SW480 (cell line): Measurements from ENCODE around the gene PRR29.
"Not testable (repeated sequence)": the region's sequence is repeated elsewhere in the genome, so short reads cannot be mapped to it uniquely, and the experiment has no call there.

Source experiments
- DNase-seq: peaks from one replicate; pipeline ENCODE4 v3.0.0-alpha.2; 2016; ENCODE audit warnings: low spot score

PRR29 gene

GRCh38 chr17:63974594-63975192 lies 23.5 kb upstream of the PRR29 start:
- DNase-seq = peak; percentile 82

GRCh38 chr17:63975541-63976092 lies 22.5 kb upstream of the PRR29 start:
- no peak for DNase-seq

- no peak for DNase-seq
These were observed 21.4 kb upstream of the PRR29 start for GRCh38 chr17:63976702-63977101.

- no peak for DNase-seq
These were observed 19.6 kb upstream of the PRR29 start for GRCh38 chr17:63978272-63979200.

- not testable (repeated sequence) for DNase-seq
These were observed 15.5 kb upstream of the PRR29 start for GRCh38 chr17:63982641-63983040.

- no peak for DNase-seq
These were observed 14.8 kb upstream of the PRR29 start for GRCh38 chr17:63983320-63983719.

GRCh38 chr17:63984236-63984635 lies 13.9 kb upstream of the PRR29 start:
- DNase-seq = no peak

- peak; percentile 87 for DNase-seq
These were observed 13.3 kb upstream of the PRR29 start for GRCh38 chr17:63984651-63985386.

GRCh38 chr17:63985387-63986140 lies 12.6 kb upstream of the PRR29 start:
- DNase-seq = no peak

GRCh38 chr17:63986821-63987220 lies 11.3 kb upstream of the PRR29 start:
- no peak for DNase-seq

GRCh38 chr17:63987221-63988126 lies 10.7 kb upstream of the PRR29 start:
- DNase-seq = no peak

- no peak for DNase-seq
These were observed 10.0 kb upstream of the PRR29 start for GRCh38 chr17:63988127-63988478.

- DNase-seq = no peak
These were observed 9.2 kb upstream of the PRR29 start for GRCh38 chr17:63988741-63989621.

GRCh38 chr17:63989622-63990345 lies 8.4 kb upstream of the PRR29 start:
- no peak for DNase-seq

GRCh38 chr17:63991611-63992010 lies 6.5 kb upstream of the PRR29 start:
- no peak for DNase-seq

- DNase-seq = no peak
These were observed 4.7 kb upstream of the PRR29 start for GRCh38 chr17:63993368-63993985.

- no peak for DNase-seq
These were observed 2.5 kb upstream of the PRR29 start for GRCh38 chr17:63995626-63996025.

GRCh38 chr17:63996430-63997182 lies 1.5 kb upstream of the PRR29 start:
- no peak for DNase-seq
